ENCODE data around the gene EDARADD.

EDARADD gene

GRCh38 chr1:236476019-236476418, 81.9 kb downstream of the EDARADD start:
- TF ChIP-seq GATA2 (IDR thresholded peaks at IDR 0.05; ENCODE audit: low read depth, low read length) (no peak), GATA3 (IDR thresholded peaks at IDR 0.05; ENCODE audit: low read depth, low read length) (no peak)

GRCh38 chr1:236480758-236481436, 86.8 kb downstream of the EDARADD start:
- TF ChIP-seq GATA2 (IDR thresholded peaks at IDR 0.05; ENCODE audit: low read depth, low read length) (no peak), GATA3 (IDR thresholded peaks at IDR 0.05; ENCODE audit: low read depth, low read length) (no peak)

GRCh38 chr1:236484310-236484971, 90.4 kb downstream of the EDARADD start:
- TF ChIP-seq GATA3 (IDR thresholded peaks at IDR 0.05; ENCODE audit: low read depth, low read length) (no peak), GATA2 (IDR thresholded peaks at IDR 0.05; ENCODE audit: low read depth, low read length) (no peak)

GRCh38 chr1:236486356-236487002, 92.4 kb downstream of the EDARADD start:
- TF ChIP-seq GATA3 (IDR thresholded peaks at IDR 0.05; ENCODE audit: low read depth, low read length) (no peak), GATA2 (IDR thresholded peaks at IDR 0.05; ENCODE audit: low read depth, low read length) (no peak)

- no peak for TF ChIP-seq GATA2 (IDR thresholded peaks at IDR 0.05; ENCODE audit: low read depth, low read length)
- no peak for TF ChIP-seq GATA3 (IDR thresholded peaks at IDR 0.05; ENCODE audit: low read depth, low read length)
Observed at GRCh38 chr1:236489710-236490377, 95.8 kb downstream of the EDARADD start.

GRCh38 chr1:236491469-236492136, 97.5 kb downstream of the EDARADD start:
- TF ChIP-seq GATA3 (IDR thresholded peaks at IDR 0.05; ENCODE audit: low read depth, low read length) (no peak), GATA2 (IDR thresholded peaks at IDR 0.05; ENCODE audit: low read depth, low read length) (no peak)

- TF ChIP-seq GATA2 (IDR thresholded peaks at IDR 0.05; ENCODE audit: low read depth, low read length), result no peak
- no peak for TF ChIP-seq GATA3 (IDR thresholded peaks at IDR 0.05; ENCODE audit: low read depth, low read length)
Observed at GRCh38 chr1:236492378-236492777, 98.3 kb downstream of the EDARADD start.

- TF ChIP-seq GATA3 (IDR thresholded peaks at IDR 0.05; ENCODE audit: low read depth, low read length), result no peak
Observed at GRCh38 chr1:236494082-236494481, 100.0 kb downstream of the EDARADD start.

GRCh38 chr1:236494586-236495466, 100.7 kb downstream of the EDARADD start:
- TF ChIP-seq GATA2 (IDR thresholded peaks at IDR 0.05; ENCODE audit: low read depth, low read length) (no peak), GATA3 (IDR thresholded peaks at IDR 0.05; ENCODE audit: low read depth, low read length) (no peak)

- TF ChIP-seq GATA3 (IDR thresholded peaks at IDR 0.05; ENCODE audit: low read depth, low read length), result no peak
- TF ChIP-seq GATA2 (IDR thresholded peaks at IDR 0.05; ENCODE audit: low read depth, low read length), result no peak
Observed at GRCh38 chr1:236495467-236496112, 101.5 kb downstream of the EDARADD start.

GRCh38 chr1:236497908-236498307, 103.8 kb downstream of the EDARADD start:
- TF ChIP-seq GATA2 (IDR thresholded peaks at IDR 0.05; ENCODE audit: low read depth, low read length), result no peak

- TF ChIP-seq GATA3 (IDR thresholded peaks at IDR 0.05; ENCODE audit: low read depth, low read length) (no peak), GATA2 (IDR thresholded peaks at IDR 0.05; ENCODE audit: low read depth, low read length) (no peak)
Observed at GRCh38 chr1:236501093-236501492, 107.0 kb downstream of the EDARADD start.

GRCh38 chr1:236502579-236502971, 108.5 kb downstream of the EDARADD start:
- TF ChIP-seq GATA2 (IDR thresholded peaks at IDR 0.05; ENCODE audit: low read depth, low read length) (no peak), GATA3 (IDR thresholded peaks at IDR 0.05; ENCODE audit: low read depth, low read length) (no peak)

Measured in SH-SY5Y (cell line).